Osteoblast (primary cell): ENCODE results near the gene CAPN9. TPM values are rescaled to one million over a fixed set of nuclear protein-coding genes. Genes with fewer than 3 reads are reported as not detected.

Source experiments
- DNase-seq: peaks from one replicate; pipeline ENCODE4 v3.0.0; 2011; ENCODE audit warnings: low spot score, mixed read lengths; ENCODE audit not compliant: insufficient read length; ENCODE audit errors: missing footprints
- H2AFZ ChIP-seq: 2 replicates; pipeline ENCODE4 v1.6.0; 2011; ENCODE audit warnings: mild to moderate bottlenecking, low read length
- H3K27ac ChIP-seq: 2 replicates; pipeline ENCODE4 v1.5.1; 2011; ENCODE audit warnings: mild to moderate bottlenecking, low read depth, low read length, moderate library complexity
- H3K27me3 ChIP-seq: 2 replicates; pipeline ENCODE4 v1.6.0; 2012; ENCODE audit warnings: mild to moderate bottlenecking, control low read depth, inconsistent platforms, low read length, moderate library complexity; ENCODE audit not compliant: insufficient read depth
- H3K36me3 ChIP-seq: 2 replicates; pipeline ENCODE4 v1.5.1; 2011; ENCODE audit warnings: mild to moderate bottlenecking, low read length, control low read depth, moderate library complexity; ENCODE audit not compliant: insufficient read depth
- H3K4me1 ChIP-seq: 2 replicates; pipeline ENCODE4 v1.5.1; 2011; ENCODE audit warnings: mild to moderate bottlenecking, low read length, control low read depth, moderate library complexity; ENCODE audit not compliant: insufficient read depth
- H3K4me2 ChIP-seq: 2 replicates; pipeline ENCODE4 v1.6.0; 2011; ENCODE audit warnings: mild to moderate bottlenecking, low read length; ENCODE audit not compliant: insufficient read depth
- H3K4me3 ChIP-seq: fragments of 200-600 bp; sonication (generic); 3 replicates; pipeline ENCODE4 v1.5.1; 2012; ENCODE audit warnings: mild to moderate bottlenecking, low read length, inconsistent platforms; ENCODE audit not compliant: insufficient read depth
- H3K79me2 ChIP-seq: 2 replicates; pipeline ENCODE4 v1.6.0; 2012; ENCODE audit warnings: mild to moderate bottlenecking, low read length, control low read depth, inconsistent platforms; ENCODE audit not compliant: insufficient read depth
- H3K9me3 ChIP-seq: 2 replicates; pipeline ENCODE4 v1.5.1; 2011; ENCODE audit warnings: low read depth, low read length, control low read depth
- H4K20me1 ChIP-seq: 2 replicates; pipeline ENCODE4 v1.6.0; 2012; ENCODE audit warnings: mild to moderate bottlenecking, low read length, control low read depth; ENCODE audit not compliant: insufficient read depth
- CTCF ChIP-seq: IDR thresholded peaks from 2 replicates; pipeline ENCODE4 v1.5.1; 2011; ENCODE audit warnings: mild to moderate bottlenecking, low read depth, low read length, moderate library complexity; ENCODE audit errors: extremely low read depth
- total RNA-seq: library from RNA; depleted of rRNA; stranded (reverse); fragments of >200 nt; gene quantifications from 2 replicates; pipeline ENCODE4 v1.2.3, GENCODE V29; 2012

Gene CAPN9
- total RNA-seq, 1 donor = not detected

- H3K4me3 ChIP-seq = no peak overlapping the region
- H3K27ac ChIP-seq = no peak overlapping the region
- H3K9me3 ChIP-seq = no peaks in the 10 kb centered on the region
- H3K36me3 ChIP-seq = no peaks in the 10 kb centered on the region
- TF ChIP-seq CTCF = no peak
- DNase-seq = no peak
- H3K27me3 ChIP-seq = no peaks in the 10 kb centered on the region
- H3K79me2 ChIP-seq = no peaks in the 10 kb centered on the region
- H4K20me1 ChIP-seq = no peaks in the 10 kb centered on the region
- no peak overlapping the region for H3K4me2 ChIP-seq
- no peak overlapping the region for H2AFZ ChIP-seq
- H3K4me1 ChIP-seq = peaks cover 2% of the 10 kb centered on the region
Measured at GRCh38 chr1:230739564-230740290, 7.5 kb upstream of the CAPN9 start.

GRCh38 chr1:230743899-230744298 lies 3.3 kb upstream of the CAPN9 start:
- H3K36me3 ChIP-seq = no peaks in the 10 kb centered on the region

GRCh38 chr1:230744382-230744781 lies 2.8 kb upstream of the CAPN9 start:
- Histone ChIP-seq H3K4me3 (no peak overlapping the region), H3K27me3 (no peaks in the 10 kb centered on the region), H4K20me1 (no peaks in the 10 kb centered on the region), H3K79me2 (no peaks in the 10 kb centered on the region), H3K4me1 (peaks cover 2% of the 10 kb centered on the region), H3K36me3 (no peaks in the 10 kb centered on the region), H2AFZ (no peak overlapping the region), H3K4me2 (no peak overlapping the region), H3K27ac (no peak overlapping the region), H3K9me3 (no peaks in the 10 kb centered on the region)
- no peak for TF ChIP-seq CTCF
- DNase-seq = peak; percentile 88

More at GRCh38 chr1:230743899-230744298, 3.3 kb upstream of the CAPN9 start:
- Histone ChIP-seq H3K9me3 (no peaks in the 10 kb centered on the region), H3K4me1 (peaks cover 2% of the 10 kb centered on the region), H4K20me1 (no peaks in the 10 kb centered on the region), H3K4me2 (no peak overlapping the region), H3K27ac (no peak overlapping the region), H3K27me3 (no peaks in the 10 kb centered on the region), H3K4me3 (no peak overlapping the region), H2AFZ (no peak overlapping the region), H3K79me2 (no peaks in the 10 kb centered on the region)
- no peak for TF ChIP-seq CTCF
- no peak for DNase-seq

- Histone ChIP-seq H2AFZ (no peak overlapping the region), H3K4me1 (peaks cover 2% of the 10 kb centered on the region), H3K36me3 (no peaks in the 10 kb centered on the region), H3K4me3 (no peak overlapping the region), H3K9me3 (no peaks in the 10 kb centered on the region), H3K4me2 (no peak overlapping the region), H3K27me3 (no peaks in the 10 kb centered on the region), H4K20me1 (no peaks in the 10 kb centered on the region), H3K79me2 (no peaks in the 10 kb centered on the region), H3K27ac (no peak overlapping the region)
- no peak for TF ChIP-seq CTCF
- no peak for DNase-seq
Measured at GRCh38 chr1:230745071-230745470, 2.1 kb upstream of the CAPN9 start.
